Cerebellar nuclear complex (tissue), 1 donor: ENCODE measurements around the gene PERM1.
"Not testable (repeated sequence)": the region's sequence is repeated elsewhere in the genome, so short reads cannot be mapped to it uniquely, and the experiment has no call there.

Experiments used
- DNase-seq, 2 experiments: peaks; one replicate each; lab custom pipeline; 2025; lab: John Stamatoyannopoulos, UW

PERM1 gene

GRCh38 chr1:981955-982558 is at the start of gene PERM1:
PERM1 (minus strand) TSS chr1:982093; CDS start chr1:981029, 1,064 bp downstream.
- no peak for DNase-seq

- not testable (repeated sequence) for DNase-seq
These were observed 49.2 kb upstream of the PERM1 start for GRCh38 chr1:1030867-1031658.

GRCh38 chr1:1027791-1028190 is 45.9 kb upstream of the PERM1 start:
- DNase-seq: no peak

GRCh38 chr1:1026599-1027413 is 44.9 kb upstream of the PERM1 start:
- DNase-seq: no peak

- DNase-seq: no peak
These were observed 43.8 kb upstream of the PERM1 start for GRCh38 chr1:1025730-1026129.

GRCh38 chr1:1024771-1025699 is 43.1 kb upstream of the PERM1 start:
- DNase-seq: no peak

GRCh38 chr1:1024149-1024770 is 42.4 kb upstream of the PERM1 start:
- DNase-seq: no peak

GRCh38 chr1:1023700-1024099 is 41.8 kb upstream of the PERM1 start:
- DNase-seq: no peak

- DNase-seq: no peak
These were observed 40.6 kb upstream of the PERM1 start for GRCh38 chr1:1022302-1023009.

- no peak for DNase-seq
These were observed 40.0 kb upstream of the PERM1 start for GRCh38 chr1:1021920-1022259.

- DNase-seq: no peak
These were observed 39.4 kb upstream of the PERM1 start for GRCh38 chr1:1021010-1021919.

- DNase-seq: no peak
These were observed 38.6 kb upstream of the PERM1 start for GRCh38 chr1:1020415-1021009.

GRCh38 chr1:1020000-1020404 is 38.1 kb upstream of the PERM1 start, which contains the start of gene AGRN:
AGRN (plus strand) TSS chr1:1020120; CDS start chr1:1020173, 53 bp downstream.
- DNase-seq: no peak

GRCh38 chr1:1019122-1019999 is 37.5 kb upstream of the PERM1 start:
- DNase-seq: no peak

- DNase-seq: not testable (repeated sequence)
These were observed 36.4 kb upstream of the PERM1 start for GRCh38 chr1:1018321-1018685.

- not testable (repeated sequence) for DNase-seq
These were observed 35.8 kb upstream of the PERM1 start for GRCh38 chr1:1017397-1018320.
